Ishikawa (cell line): ENCODE results near the gene SELENOF.

Experiments used
- CREB1 ChIP-seq: IDR thresholded peaks from 2 replicates; pipeline ENCODE4 v1.6.1; 2012; ENCODE audit warnings: low read depth
- EGR1 ChIP-seq: IDR thresholded peaks from 2 replicates; pipeline ENCODE4 v1.6.1; 2012
- EP300 ChIP-seq: IDR thresholded peaks from 2 replicates; pipeline ENCODE4 v1.6.1; 2012; ENCODE audit warnings: borderline replicate concordance
- FOXM1 ChIP-seq: IDR thresholded peaks from 2 replicates; pipeline ENCODE4 v1.6.1; 2012; ENCODE audit warnings: low read depth, borderline replicate concordance
- MAX ChIP-seq: IDR thresholded peaks from 2 replicates; pipeline ENCODE4 v1.6.1; 2012
- NFIC ChIP-seq: IDR thresholded peaks from 2 replicates; pipeline ENCODE4 v1.6.1; 2012
- RAD21 ChIP-seq: IDR thresholded peaks from 2 replicates; pipeline ENCODE4 v1.6.1; 2012; ENCODE audit warnings: low read depth
- TAF1 ChIP-seq: IDR thresholded peaks from 2 replicates; pipeline ENCODE4 v1.6.1; 2012; ENCODE audit warnings: low read depth, mild to moderate bottlenecking
- TCF12 ChIP-seq: IDR thresholded peaks from 2 replicates; pipeline ENCODE4 v1.6.1; 2012; ENCODE audit warnings: low read depth
- TEAD4 ChIP-seq: IDR thresholded peaks from 2 replicates; pipeline ENCODE4 v1.6.1; 2012
- USF1 ChIP-seq: IDR thresholded peaks from 2 replicates; pipeline ENCODE4 v1.6.1; 2012
- YY1 ChIP-seq: IDR thresholded peaks from 2 replicates; pipeline ENCODE4 v1.6.1; 2012; ENCODE audit warnings: low read depth
- ZBTB7A ChIP-seq: IDR thresholded peaks from 2 replicates; pipeline ENCODE4 v1.6.1; 2012; ENCODE audit warnings: low read depth
- TF ChIP-seq, protein P1 (sequence below): IDR thresholded peaks from 2 replicates; pipeline ENCODE4 v1.6.1; 2012; ENCODE audit warnings: low read depth, mild to moderate bottlenecking

DNA sequence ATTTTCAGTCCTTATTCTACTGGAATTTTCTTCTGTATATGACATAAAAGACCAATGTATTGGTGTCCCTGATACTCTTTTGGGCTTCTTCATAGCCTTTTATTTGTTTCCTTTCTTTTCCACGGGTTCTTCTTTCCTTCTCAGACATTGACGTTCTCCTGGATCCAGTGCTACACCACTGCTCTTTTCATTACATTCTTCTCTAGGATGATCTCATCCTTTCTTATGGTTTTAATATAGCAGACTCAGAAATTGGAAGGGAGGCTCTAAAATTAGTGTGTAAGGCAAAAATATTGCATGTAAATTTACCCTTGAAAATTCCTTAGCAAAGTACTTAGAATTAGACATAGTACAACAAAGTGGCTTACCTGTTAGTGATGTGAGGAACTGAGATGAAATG lies 65.3 kb downstream of the SELENOF start:
- TF ChIP-seq YY1: no peak
- no peak for TF ChIP-seq MAX
- no peak for TF ChIP-seq USF1
- no peak for TF ChIP-seq EP300
- TF ChIP-seq EGR1: no peak
- TF ChIP-seq RAD21: no peak
- no peak for TF ChIP-seq TCF12
- TF ChIP-seq, protein P1, sequence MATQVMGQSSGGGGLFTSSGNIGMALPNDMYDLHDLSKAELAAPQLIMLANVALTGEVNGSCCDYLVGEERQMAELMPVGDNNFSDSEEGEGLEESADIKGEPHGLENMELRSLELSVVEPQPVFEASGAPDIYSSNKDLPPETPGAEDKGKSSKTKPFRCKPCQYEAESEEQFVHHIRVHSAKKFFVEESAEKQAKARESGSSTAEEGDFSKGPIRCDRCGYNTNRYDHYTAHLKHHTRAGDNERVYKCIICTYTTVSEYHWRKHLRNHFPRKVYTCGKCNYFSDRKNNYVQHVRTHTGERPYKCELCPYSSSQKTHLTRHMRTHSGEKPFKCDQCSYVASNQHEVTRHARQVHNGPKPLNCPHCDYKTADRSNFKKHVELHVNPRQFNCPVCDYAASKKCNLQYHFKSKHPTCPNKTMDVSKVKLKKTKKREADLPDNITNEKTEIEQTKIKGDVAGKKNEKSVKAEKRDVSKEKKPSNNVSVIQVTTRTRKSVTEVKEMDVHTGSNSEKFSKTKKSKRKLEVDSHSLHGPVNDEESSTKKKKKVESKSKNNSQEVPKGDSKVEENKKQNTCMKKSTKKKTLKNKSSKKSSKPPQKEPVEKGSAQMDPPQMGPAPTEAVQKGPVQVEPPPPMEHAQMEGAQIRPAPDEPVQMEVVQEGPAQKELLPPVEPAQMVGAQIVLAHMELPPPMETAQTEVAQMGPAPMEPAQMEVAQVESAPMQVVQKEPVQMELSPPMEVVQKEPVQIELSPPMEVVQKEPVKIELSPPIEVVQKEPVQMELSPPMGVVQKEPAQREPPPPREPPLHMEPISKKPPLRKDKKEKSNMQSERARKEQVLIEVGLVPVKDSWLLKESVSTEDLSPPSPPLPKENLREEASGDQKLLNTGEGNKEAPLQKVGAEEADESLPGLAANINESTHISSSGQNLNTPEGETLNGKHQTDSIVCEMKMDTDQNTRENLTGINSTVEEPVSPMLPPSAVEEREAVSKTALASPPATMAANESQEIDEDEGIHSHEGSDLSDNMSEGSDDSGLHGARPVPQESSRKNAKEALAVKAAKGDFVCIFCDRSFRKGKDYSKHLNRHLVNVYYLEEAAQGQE: no peak
- no peak for TF ChIP-seq TAF1
- TF ChIP-seq TEAD4: no peak
- no peak for TF ChIP-seq FOXM1
- TF ChIP-seq NFIC: no peak
- no peak for TF ChIP-seq CREB1
- no peak for TF ChIP-seq ZBTB7A
